ENCODE data around the gene SHCBP1. TPM values are rescaled to one million over a fixed set of nuclear protein-coding genes. Genes with fewer than 3 reads are reported as not detected.

Gene SHCBP1
- total and polyA plus RNA-seq, 9 of the 15 experiments (the other 6 are each of a cell fraction or from before 2014, with no cell fraction given) = 6.2 to 29.6 (median 19.7) TPM

DNA sequence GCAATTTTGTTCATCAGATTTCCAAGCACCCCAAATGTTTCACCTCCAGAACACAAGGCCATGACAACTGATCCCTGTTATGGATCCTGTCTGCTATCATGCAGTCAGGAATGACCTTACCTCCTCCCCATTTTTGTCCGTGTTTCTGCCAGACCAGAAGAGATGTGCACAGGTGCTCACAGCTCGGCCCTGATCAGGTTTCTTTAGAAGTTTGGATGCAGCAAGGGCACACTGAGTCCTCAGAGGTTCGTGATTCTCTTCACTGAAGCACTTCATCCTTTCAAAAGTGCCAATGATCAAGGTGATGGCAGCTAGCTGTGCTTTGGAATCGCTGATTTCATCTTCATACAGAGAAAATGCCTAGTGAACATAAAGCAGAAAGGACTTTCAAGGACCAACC, 40.9 kb upstream of the SHCBP1 start:
- in situ Hi-C loops (cut with MboI) (loop anchor here (25.0 kb wide), 1 partner anchor 250 kb away; no protein-coding TSS in a partner anchor), intact Hi-C loops (cut with micrococcal nuclease) (no loop called here)
- Histone ChIP-seq H4K20me1 (replicated peaks; ENCODE audit: control insufficient read depth, insufficient read depth, low read length) (no peaks in the 10 kb centered on the region), H3K4me3 (no peak overlapping the region), H3K9me3 (replicated peaks; ENCODE audit: control insufficient read depth, insufficient read depth, low read depth, low read length) (no peaks in the 10 kb centered on the region), H3K9ac (ENCODE audit: insufficient read depth in 1 of 2, low read depth in 2 of 2, low read length in 2 of 2) (no peak overlapping the region), H3K36me3 (ENCODE audit: control insufficient read depth, insufficient read depth, low read length) (peaks cover 60% of the 10 kb centered on the region), H2AFZ (ENCODE audit: low read depth, low read length) (no peak overlapping the region), H3K4me1 (replicated peaks in 1 of 2; ENCODE audit: control insufficient read depth in 2 of 2, insufficient read depth in 2 of 2, low read length in 2 of 2) (no peaks in the 10 kb centered on the region; a peak in 1 of 5 replicates), H3K4me2 (ENCODE audit: insufficient read depth, low read length) (no peak overlapping the region), H3K27ac (ENCODE audit: extremely low read depth, low read depth, low read length) (no peak overlapping the region), H3K9me1 (ENCODE audit: control insufficient read depth, insufficient read depth, low read length) (no peaks in the 10 kb centered on the region), H3K27me3 (ENCODE audit: control insufficient read depth in 2 of 2, insufficient read depth in 2 of 2, low read length in 2 of 2) (no peaks in the 10 kb centered on the region), H3K79me2 (ENCODE audit: control insufficient read depth, insufficient read depth, low read length) (no peaks in the 10 kb centered on the region)
- CTCF ChIA-PET (ENCODE audit: low intra/inter-chr PET ratio) = no interaction called here
- no peak for FAIRE-seq
- DNase-seq (ENCODE audit: extremely low read depth in 1 of 4, low spot score in 3 of 4) = no peak
- WGBS (ENCODE audit: insufficient coverage, low coverage, missing lambda C conversion rate) = 68% methylated on average over 4 of the region's 4 CpGs
- no peak for ATAC-seq
- TF ChIP-seq, protein P1, sequence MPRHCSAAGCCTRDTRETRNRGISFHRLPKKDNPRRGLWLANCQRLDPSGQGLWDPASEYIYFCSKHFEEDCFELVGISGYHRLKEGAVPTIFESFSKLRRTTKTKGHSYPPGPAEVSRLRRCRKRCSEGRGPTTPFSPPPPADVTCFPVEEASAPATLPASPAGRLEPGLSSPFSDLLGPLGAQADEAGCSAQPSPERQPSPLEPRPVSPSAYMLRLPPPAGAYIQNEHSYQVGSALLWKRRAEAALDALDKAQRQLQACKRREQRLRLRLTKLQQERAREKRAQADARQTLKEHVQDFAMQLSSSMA (CRISPR knock-in tag; IDR thresholded peaks at IDR 0.05) = no peak
- TF ChIP-seq PTTG1 (tag; IDR thresholded peaks at IDR 0.05; ENCODE audit: low read depth) = no peak
- no peak for TF ChIP-seq SRSF9 (IDR thresholded peaks at IDR 0.05; ENCODE audit: borderline replicate concordance, low read depth, low read length)
- TF ChIP-seq, protein P2, sequence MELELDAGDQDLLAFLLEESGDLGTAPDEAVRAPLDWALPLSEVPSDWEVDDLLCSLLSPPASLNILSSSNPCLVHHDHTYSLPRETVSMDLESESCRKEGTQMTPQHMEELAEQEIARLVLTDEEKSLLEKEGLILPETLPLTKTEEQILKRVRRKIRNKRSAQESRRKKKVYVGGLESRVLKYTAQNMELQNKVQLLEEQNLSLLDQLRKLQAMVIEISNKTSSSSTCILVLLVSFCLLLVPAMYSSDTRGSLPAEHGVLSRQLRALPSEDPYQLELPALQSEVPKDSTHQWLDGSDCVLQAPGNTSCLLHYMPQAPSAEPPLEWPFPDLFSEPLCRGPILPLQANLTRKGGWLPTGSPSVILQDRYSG (tag; conservative IDR thresholded peaks at IDR 0.05; ENCODE audit: low read depth) = no peak
- no peak for TF ChIP-seq CREBBP (IDR thresholded peaks at IDR 0.05; ENCODE audit: low read depth, low read length)
- no peak for TF ChIP-seq FOSL1 (tag; conservative IDR thresholded peaks at IDR 0.05)
- no peak for TF ChIP-seq ILK (tag; IDR thresholded peaks at IDR 0.05; ENCODE audit: borderline replicate concordance, low read depth)
- TF ChIP-seq ZNF41 (CRISPR knock-in tag; conservative IDR thresholded peaks at IDR 0.05) = no peak
- TF ChIP-seq MAFF (IDR thresholded peaks at IDR 0.05; ENCODE audit: low read length) = no peak
- no peak for TF ChIP-seq CCNT2 (IDR thresholded peaks at IDR 0.05; ENCODE audit: borderline replicate concordance, extremely low read depth, insufficient read length, low read depth, low read length)
- no peak for TF ChIP-seq HNRNPK (IDR thresholded peaks at IDR 0.05; ENCODE audit: low read depth, low read length, poor library complexity, severe bottlenecking)
- TF ChIP-seq MYNN (IDR thresholded peaks at IDR 0.05) = no peak
- TF ChIP-seq MYNN (CRISPR knock-in tag; IDR thresholded peaks at IDR 0.05) = no peak
- TF ChIP-seq, protein P3, sequence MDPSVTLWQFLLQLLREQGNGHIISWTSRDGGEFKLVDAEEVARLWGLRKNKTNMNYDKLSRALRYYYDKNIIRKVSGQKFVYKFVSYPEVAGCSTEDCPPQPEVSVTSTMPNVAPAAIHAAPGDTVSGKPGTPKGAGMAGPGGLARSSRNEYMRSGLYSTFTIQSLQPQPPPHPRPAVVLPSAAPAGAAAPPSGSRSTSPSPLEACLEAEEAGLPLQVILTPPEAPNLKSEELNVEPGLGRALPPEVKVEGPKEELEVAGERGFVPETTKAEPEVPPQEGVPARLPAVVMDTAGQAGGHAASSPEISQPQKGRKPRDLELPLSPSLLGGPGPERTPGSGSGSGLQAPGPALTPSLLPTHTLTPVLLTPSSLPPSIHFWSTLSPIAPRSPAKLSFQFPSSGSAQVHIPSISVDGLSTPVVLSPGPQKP (CRISPR knock-in tag; IDR thresholded peaks at IDR 0.05) = no peak
- BruUV-seq (replicated peaks) = no TSS peak
- POLR2A ChIA-PET = interaction anchor here (1.1 kb wide), 1 partner anchor 247 kb away, joined by 3 read pairs; no protein-coding TSS in a partner anchor

All from K562 (cell line).